MG63 (cell line): ENCODE measurements around the gene SYF2. TPM values are rescaled to one million over a fixed set of nuclear protein-coding genes. Genes with fewer than 3 reads are reported as not detected.
"Not testable (repeated sequence)": the region's sequence is repeated elsewhere in the genome, so short reads cannot be mapped to it uniquely, and the experiment has no call there.

Source experiments
- DNase-seq: peaks from one replicate; pipeline ENCODE4 v3.0.0-alpha.2; 2020
- H3K27me3 ChIP-seq: fragments of 250-450 bp; sonication (Bioruptor Pico); 2 replicates; pipeline ENCODE4 v1.5.1; 2020; ENCODE audit warnings: mild to moderate bottlenecking, moderate library complexity
- H3K36me3 ChIP-seq: fragments of 250-450 bp; sonication (Bioruptor Pico); 2 replicates; pipeline ENCODE4 v1.5.1; 2020; ENCODE audit warnings: mild to moderate bottlenecking, moderate library complexity
- H3K4me3 ChIP-seq: fragments of 250-450 bp; sonication (Bioruptor Pico); 2 replicates; pipeline ENCODE4 v1.5.1; 2020; ENCODE audit warnings: mild to moderate bottlenecking, moderate library complexity
- H3K9me3 ChIP-seq: fragments of 250-450 bp; sonication (Bioruptor Pico); 2 replicates; pipeline ENCODE4 v1.5.1; 2020; ENCODE audit warnings: mild to moderate bottlenecking, moderate library complexity
- total RNA-seq: library from RNA; depleted of rRNA; stranded (reverse); fragments of >200 nt; shearing (Covaris generic); gene quantifications from 2 replicates; pipeline ENCODE4 v1.2.3, GENCODE V29; 2014; ENCODE audit warnings: low replicate concordance

The SYF2 gene
- total RNA-seq, 1 experiment from 2014 or later, result 37.8 TPM

DNA sequence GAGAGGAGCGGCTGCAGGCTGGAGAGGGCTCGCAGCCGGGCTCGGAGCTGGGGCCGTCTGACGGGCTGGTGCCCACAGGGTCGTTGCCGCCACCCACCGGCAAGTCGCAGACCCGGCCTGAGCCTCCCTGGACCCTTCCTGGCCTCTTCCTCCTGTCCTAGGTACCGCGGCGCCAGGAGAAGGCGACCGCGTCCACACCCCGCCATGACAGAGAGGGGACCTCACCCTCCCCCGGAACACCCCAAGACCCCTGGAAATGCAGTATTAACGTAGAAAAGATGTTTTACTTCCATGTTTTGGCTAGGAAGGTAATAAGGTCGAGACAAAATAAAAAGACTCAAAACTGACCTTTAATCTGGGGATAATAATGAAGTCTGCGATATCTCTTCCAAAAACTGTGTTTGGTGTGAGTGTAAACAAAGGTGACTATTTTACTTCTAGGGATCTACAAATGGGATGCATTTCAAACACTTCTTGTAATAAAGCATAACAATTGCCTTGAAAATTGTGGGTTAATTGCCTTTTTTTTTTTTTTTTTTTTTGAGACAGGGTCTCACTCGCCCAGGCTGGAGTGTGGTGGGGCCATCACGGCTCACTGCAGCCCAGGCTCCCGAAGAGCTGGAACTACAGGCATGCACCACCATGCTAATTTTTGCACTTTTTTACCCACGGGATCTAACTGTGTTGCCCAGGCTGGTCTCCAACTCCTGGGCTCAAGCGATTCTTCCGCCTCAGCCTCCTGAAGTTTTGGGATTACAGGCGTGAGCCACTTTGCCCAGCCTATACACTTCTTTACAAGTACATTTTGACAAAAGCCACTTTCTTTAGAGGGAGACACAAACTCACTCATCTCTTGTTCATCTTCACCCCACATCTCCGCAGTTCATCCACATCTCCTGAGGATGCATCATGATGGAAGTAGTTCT, 15.8 kb upstream of the SYF2 start:
- Histone ChIP-seq H3K4me3 (peak overlapping the region; percentile 85), H3K27me3 (no peaks in the 10 kb centered on the region), H3K36me3 (peaks cover 37% of the 10 kb centered on the region), H3K9me3 (no peaks in the 10 kb centered on the region)
- no peak for DNase-seq

DNA sequence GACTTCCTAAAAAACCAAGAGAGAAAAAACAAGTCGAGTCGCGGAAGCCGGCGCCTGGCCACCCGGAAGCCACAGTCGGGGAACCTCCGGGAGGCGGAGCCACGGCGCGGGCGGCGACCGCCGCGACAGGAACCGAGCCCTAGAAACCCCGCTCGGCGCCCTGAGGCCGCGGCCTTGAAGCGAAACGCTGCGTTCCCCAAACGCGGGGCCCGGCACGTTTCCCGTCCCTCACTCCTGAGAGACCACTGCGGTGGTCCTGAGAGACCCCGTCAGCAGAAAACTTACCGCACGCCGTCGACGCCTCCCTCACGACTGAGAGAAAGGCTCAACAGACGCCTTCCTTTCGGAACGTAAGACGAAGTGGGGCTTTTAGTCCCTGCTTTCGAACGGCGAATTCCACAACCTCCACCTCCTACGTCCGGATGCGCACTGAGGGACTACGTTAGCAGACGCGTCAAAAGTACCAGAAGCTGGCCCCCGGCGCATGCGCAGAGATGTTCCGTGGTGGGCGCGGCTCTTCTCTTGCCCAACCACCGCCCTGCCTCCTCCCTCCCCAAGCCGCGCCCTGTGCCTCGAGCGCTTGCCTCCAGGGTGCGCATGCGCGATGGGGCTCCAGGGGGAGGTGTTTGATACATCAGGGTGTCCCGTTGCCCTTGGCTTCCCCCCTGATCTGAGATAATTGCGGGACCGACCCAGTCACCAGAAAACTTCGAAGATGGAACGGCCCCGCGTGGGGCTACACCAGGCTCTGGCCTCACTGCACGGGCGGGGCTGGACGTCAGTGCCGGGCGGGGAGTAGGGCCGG, 14.9 kb upstream of the SYF2 start, which contains the start of gene RSRP1:
Gene RSRP1, minus strand, starts transcription at position 431 of the 805 bp plus-strand sequence. CDS start 491 bp downstream, outside the sequence.
- Histone ChIP-seq H3K4me3 (peak within 1 kb of the TSS; percentile 85), H3K9me3 (no peaks in the 10 kb centered on the region), H3K36me3 (peaks cover 46% of the 10 kb centered on the region), H3K27me3 (no peaks in the 10 kb centered on the region)
- DNase-seq, result peak; percentile 98

DNA sequence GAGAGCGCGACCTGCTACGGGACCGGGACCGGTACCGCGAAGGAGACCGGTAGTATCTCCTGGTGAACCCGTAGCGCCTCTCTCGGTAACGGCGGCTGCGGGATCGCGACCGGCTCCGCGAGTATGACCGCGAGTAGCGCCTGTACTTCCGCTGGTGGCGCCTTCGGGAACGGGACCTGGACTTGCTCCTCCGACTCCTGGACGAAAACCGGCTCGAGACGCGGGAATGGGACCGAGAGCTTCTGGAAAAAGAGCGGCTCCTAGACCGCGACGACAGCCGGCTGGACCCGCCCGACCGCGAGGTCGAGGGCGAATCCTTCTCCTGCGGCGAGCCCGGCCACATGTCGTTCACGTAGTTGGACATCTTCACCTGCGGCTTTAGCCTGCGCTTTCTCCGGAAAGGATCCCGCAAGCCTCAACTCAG, 14.3 kb upstream of the SYF2 start:
- DNase-seq, result peak; percentile 40
- H3K9me3 ChIP-seq, result no peaks in the 10 kb centered on the region

DNA sequence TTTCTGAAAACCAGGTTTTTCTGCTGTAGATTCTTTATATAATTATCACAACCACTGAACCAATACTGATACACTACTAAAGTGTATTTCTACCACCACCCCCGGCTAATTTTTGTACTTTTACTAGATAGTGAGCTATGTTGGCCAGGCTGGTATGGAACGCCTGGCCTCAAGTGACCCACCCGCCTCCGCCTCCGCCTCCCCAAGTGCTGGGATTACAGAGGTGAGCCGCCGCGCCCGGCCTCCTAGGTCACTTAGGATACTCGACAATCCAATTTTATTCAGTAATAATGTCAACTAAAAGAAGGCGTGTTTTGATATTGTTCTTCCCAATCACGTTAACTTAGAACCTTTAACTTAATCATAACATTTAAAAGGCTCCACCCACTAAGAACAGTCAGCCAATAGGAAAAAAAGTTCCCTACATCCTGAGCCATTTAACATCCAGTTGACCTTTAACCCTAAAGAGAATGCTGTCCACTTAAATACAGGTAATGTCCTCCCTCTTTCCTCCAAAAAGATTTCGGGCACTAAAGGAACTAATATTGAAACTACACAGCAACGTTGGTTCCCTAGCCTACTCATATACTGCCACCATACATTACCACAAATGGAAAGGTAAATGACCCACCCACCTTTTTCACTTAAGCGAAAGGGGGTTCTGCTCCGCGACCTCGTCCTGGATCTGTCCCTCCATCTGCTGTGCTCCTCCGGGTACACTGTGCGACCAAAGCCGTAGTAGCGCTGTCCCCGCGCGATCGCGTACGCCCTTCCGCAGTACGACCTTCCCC, 13.7 kb upstream of the SYF2 start:
- Histone ChIP-seq H3K4me3 (peak overlapping the region; percentile 85), H3K9me3 (no peaks in the 10 kb centered on the region), H3K36me3 (peaks cover 57% of the 10 kb centered on the region), H3K27me3 (no peaks in the 10 kb centered on the region)
- DNase-seq, result no peak

More for the DNA sequence above, 14.3 kb upstream of the SYF2 start:
- no peaks in the 10 kb centered on the region for H3K27me3 ChIP-seq
- H3K4me3 ChIP-seq, result peak overlapping the region; percentile 85
- peaks cover 52% of the 10 kb centered on the region for H3K36me3 ChIP-seq

DNA sequence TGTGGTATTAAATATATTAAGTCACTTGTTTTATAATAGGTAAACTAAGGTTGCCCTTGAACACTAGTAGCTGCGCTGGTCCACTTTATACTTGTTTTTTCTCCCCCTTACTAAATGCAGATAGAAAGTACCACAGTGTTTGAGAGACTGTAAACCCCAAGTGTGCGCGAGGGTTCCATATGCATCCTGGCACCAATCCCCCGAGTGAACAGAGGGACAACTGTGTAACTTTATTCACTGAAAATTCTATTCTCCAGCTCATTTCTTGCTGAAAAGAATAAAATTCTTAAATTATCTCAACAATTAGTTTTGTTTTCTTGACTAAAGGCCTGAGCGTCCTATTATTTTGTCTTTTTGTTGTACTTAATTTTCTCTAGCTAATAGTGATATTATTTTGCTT, 13.1 kb upstream of the SYF2 start:
- Histone ChIP-seq H3K36me3 (peaks cover 63% of the 10 kb centered on the region), H3K27me3 (no peaks in the 10 kb centered on the region), H3K4me3 (peak overlapping the region; percentile 85), H3K9me3 (no peaks in the 10 kb centered on the region)
- DNase-seq, result no peak

DNA sequence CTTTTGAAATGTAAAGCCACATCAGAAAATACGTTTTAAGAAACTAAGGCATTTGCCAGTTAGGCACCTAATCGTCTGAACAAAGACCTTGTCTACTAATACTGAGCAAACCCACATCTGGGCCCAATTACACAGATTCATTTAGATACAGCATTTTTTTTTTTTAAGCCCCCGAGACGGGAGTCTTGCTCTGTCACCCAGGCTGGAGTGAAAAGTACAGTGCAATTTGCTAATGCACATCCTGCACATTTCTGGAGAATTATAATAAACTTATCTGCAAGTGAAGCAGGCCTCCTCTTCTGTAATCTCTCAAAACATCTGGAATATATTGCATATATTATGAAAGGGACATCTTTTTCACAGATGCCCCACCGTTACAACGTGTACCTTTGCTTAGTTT, 11.6 kb upstream of the SYF2 start:
- Histone ChIP-seq H3K9me3 (no peaks in the 10 kb centered on the region), H3K27me3 (no peaks in the 10 kb centered on the region), H3K36me3 (peaks cover 73% of the 10 kb centered on the region), H3K4me3 (no peak overlapping the region)
- DNase-seq, result no peak

DNA sequence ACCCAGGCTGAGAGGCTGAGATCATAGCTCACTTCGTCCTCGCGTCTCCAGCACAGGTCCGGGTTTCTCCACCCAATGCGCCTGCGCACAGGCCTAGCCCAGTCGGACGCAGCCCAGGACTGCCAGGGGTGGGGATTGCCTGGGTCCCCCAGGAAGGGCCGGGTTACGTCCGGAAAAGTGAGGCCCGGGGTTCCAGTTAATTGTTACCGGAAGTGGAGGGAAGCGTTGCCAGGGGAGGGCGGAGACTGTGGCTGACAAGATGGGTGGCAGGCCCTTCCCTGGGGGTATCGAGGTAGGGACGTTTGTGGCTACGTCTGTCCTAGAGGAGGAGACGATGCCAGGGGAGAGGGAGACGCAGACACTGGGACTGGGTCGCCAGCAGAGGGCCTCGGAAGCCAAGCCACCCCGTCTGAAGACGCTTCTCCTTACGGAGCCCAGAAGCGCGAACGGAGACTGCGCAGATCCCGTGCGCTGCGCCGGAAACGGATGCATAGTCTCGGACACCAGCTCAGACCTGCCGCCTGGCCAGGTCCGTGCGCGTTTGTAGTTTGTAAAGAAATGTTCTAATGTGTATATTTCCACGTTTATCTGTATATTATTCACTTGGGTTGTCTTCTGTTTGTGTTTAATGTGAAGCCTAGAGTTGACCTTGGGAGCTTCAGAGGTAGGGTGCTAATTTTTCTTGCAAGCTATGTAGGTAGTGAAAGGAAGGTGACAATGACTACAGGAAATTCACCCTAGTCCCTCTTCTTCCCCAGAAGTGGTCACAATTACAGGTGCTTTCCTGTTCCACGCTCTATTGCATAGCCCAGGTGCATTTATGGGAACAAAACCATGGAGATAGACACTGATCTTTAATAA, 7.6 kb upstream of the SYF2 start:
- Histone ChIP-seq H3K4me3 (peak overlapping the region; percentile 1), H3K9me3 (no peaks in the 10 kb centered on the region), H3K36me3 (peaks cover 54% of the 10 kb centered on the region), H3K27me3 (no peaks in the 10 kb centered on the region)
- DNase-seq, result peak; percentile 50

DNA sequence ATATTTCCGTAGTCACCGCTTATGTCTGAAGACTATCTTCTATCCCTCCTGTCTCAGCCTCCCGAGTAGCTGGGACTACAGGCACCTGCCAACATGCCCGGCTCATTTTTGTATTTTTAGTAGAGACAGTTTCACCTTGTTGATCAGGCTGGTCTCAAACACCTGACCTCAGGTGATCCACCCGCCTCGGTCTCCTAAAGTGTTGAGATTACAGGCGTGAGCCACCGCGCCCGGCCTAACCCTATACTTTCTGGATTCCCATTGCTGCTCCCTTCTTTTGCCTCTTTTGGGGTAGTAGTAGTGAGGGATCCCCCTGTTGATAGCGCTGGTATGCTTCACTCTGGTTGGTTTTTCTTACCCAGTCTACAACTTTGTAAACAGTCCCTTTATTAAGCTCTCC, 5.7 kb upstream of the SYF2 start:
- no peak overlapping the region for H3K4me3 ChIP-seq
- H3K27me3 ChIP-seq, result no peaks in the 10 kb centered on the region
- no peaks in the 10 kb centered on the region for H3K9me3 ChIP-seq
- H3K36me3 ChIP-seq, result peaks cover 42% of the 10 kb centered on the region
- DNase-seq, result no peak

DNA sequence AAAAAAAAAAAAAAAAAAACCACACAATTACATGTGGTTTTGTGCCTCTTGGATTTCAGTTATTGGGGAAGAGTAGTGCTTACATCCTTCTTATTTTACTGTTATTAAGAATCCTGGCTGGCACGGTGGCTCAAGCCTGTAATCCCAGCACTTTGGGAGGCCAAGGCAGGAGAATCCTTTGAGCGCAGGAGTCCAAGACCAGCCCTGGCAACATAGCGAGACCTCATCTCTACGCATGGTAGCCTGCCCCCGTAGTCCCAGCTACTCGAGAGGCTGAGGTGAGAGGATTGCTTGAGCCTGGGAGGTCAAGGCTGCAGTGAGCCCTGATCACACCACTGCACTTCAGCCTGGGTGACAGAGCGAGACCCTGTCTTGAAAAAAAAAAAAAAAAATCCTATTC, 4.0 kb upstream of the SYF2 start:
- peaks cover 30% of the 10 kb centered on the region for H3K36me3 ChIP-seq
- not testable (repeated sequence) for H3K4me3 ChIP-seq, H3K9me3 ChIP-seq, DNase-seq, H3K27me3 ChIP-seq

DNA sequence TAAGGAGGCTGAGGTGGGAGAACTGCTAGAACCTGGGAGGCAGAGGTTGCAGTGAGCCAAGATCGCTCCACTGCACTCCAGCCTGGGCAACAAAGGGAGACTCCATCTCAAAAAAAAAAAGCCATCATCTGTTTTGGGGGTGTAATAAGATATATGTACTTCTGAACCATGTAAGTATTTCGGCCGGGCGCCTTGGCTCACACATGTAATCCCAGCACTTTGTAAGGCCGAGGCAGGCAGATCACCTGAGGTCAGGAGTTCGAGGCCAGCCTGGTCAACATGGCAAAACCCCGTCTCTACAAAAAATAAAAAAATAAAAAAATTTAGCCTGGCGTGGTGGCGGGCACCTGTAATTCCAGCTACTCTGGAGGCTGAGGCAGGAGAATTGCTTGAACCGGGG, 3.1 kb upstream of the SYF2 start:
- peaks cover 30% of the 10 kb centered on the region for H3K36me3 ChIP-seq
- not testable (repeated sequence) for H3K27me3 ChIP-seq, DNase-seq, H3K4me3 ChIP-seq, H3K9me3 ChIP-seq

DNA sequence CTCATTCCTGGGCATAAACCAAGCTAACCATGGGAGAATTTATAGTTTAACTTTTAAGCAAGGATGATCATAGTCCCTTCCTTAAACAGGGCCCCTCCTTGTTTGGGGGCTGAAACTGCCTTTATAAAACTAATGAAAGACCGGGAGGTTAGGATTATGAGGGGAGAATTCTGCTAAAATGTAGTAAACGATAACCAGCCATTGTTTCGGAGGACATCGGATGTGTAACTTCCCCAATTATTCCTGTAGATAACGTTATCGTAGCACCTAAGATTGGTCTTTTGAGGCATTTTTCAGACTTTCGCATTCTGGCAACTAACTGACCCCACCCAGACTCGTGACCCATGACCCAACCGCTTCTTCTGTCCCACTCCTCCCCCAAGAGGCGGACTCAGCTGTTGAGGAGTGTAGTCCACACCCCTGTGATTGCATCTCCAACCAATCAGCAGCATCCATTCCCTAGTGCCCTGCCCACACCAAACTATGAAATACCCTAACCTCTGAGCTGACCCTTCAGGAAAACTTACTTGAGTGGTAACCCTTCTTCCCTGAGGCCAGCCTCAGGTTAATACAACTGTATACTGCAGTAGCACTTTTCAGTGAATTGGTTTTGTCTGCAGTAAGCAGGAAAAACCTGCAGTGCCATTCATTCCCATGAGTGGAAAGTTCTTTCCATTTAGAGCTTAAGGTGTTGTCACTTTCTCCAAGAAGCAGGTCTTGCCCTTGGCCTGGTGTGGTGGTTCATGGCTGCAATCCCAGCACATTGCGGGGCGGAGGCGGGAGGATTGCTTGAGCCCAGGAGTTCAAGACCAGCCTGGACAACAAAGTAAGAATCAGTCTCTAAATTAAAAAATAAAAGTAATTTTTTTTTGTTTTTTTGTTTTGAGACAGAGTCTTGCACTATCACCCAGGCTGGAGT, 823 bp upstream of the SYF2 start:
- Histone ChIP-seq H3K27me3 (no peaks in the 10 kb centered on the region), H3K9me3 (no peaks in the 10 kb centered on the region), H3K4me3 (peak overlapping the region; percentile 92), H3K36me3 (peaks cover 38% of the 10 kb centered on the region)
- peak; percentile 89 for DNase-seq

DNA sequence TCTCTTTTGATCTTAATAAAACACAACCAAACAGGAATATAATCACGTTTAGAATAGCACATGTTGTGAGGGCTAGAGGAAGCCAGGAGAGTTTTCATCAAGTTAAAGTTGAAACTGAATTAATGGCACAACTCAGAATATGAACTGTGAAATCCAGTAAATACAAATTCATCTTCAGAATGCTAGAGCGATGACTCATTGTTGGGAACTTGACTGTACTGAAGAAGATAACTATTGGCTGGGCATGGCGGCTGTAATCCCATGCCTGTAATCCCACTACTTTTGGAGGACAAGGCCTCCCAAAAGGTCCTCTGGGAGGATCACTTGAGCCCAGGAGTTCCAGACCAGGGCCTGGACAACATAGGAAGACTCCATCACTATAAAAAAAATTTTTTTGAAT, 8.8 kb downstream of the SYF2 start:
- H3K4me3 ChIP-seq, result no peak overlapping the region
- no peaks in the 10 kb centered on the region for H3K9me3 ChIP-seq
- H3K36me3 ChIP-seq, result peaks cover 54% of the 10 kb centered on the region
- no peaks in the 10 kb centered on the region for H3K27me3 ChIP-seq
- no peak for DNase-seq

DNA sequence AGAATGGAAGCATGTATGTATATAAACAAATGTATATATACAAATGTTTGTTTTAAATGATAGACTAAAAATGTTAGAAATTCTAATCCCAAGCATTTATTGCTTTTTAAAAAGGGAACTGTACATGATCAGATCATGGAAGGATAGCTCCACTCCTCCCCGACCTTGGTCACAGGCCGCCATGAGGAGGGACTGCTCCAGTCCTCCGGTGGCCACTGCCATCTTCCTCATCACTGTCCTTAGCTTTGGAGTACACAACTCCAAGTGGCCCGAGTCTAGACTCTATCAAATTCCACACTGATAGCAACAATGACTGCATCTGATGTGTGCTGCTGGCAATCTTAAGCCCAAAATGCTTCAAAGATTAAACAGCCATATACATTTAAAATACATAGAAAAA, 9.7 kb downstream of the SYF2 start:
- H3K9me3 ChIP-seq, result no peaks in the 10 kb centered on the region
- H3K36me3 ChIP-seq, result peaks cover 47% of the 10 kb centered on the region
- H3K27me3 ChIP-seq, result no peaks in the 10 kb centered on the region
- DNase-seq, result no peak
- H3K4me3 ChIP-seq, result no peak overlapping the region

DNA sequence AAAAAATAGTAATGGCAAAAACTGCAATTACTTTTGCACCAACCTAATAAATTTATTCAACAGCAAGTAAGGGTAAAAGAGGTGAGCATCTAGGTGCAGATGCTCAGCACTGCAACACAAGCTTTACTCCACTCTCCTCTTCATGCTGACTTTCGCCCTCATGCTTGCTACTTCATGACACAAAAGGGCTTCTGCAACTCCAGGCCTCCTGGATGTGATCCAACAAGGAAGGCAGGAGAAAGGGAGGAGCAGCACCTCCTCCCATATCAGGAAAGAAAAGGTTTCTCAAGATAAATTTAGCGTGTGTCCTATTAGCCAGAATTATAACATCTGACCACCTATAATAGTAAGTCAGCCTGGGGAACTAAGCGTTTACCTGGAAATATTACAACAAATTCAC, 11.6 kb downstream of the SYF2 start:
- Histone ChIP-seq H3K4me3 (no peak overlapping the region), H3K9me3 (no peaks in the 10 kb centered on the region), H3K36me3 (peaks cover 33% of the 10 kb centered on the region), H3K27me3 (no peaks in the 10 kb centered on the region)
- no peak for DNase-seq

DNA sequence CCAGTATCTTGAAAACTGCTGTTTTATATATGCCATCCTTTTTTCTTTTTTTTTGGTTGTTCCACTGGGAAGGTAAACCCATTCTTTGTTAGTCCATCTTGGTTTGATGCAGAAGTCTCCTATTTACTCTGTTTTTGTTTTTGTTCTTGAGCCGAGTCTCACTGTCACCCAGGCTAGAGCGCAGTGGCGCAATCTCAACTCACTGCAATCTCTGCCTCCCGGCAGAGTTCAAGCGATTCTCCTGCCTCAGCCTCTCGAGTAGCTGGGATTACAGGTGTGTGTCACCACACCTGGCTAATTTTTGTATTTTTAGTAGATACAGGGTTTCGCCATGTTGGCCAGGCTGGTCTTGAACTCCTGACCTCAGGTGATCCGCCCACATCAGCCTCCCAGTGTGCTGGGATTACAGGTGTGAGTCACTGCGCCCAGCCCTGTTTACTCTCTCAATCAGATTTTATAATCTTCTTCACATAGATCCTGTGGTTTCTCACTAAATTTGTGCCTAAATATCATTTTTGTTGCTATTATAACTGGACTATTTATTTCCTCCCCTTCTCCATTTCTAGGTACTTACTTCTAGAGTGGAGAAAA, 12.5 kb downstream of the SYF2 start:
- peaks cover 29% of the 10 kb centered on the region for H3K36me3 ChIP-seq
- H3K4me3 ChIP-seq, result no peak overlapping the region
- H3K27me3 ChIP-seq, result no peaks in the 10 kb centered on the region
- no peaks in the 10 kb centered on the region for H3K9me3 ChIP-seq
- DNase-seq, result no peak
